Endothelial cell of umbilical vein (primary cell): Measurements from ENCODE around the gene KANK4.

Experiments
- CTCF ChIP-seq, 2 donors: IDR thresholded peaks; 1 replicate in 1 of 2; 2 replicates in 1 of 2; pipeline ENCODE4 v1.5.1; 2011; ENCODE audit warnings: low read length in 2 of 2, mild to moderate bottlenecking in 2 of 2, moderate library complexity in 2 of 2, control low read depth in 1 of 2, inconsistent platforms in 1 of 2, low read depth in 1 of 2; ENCODE audit not compliant: insufficient read depth in 1 of 2; ENCODE audit errors: extremely low read depth in 1 of 2
- EZH2 ChIP-seq: IDR thresholded peaks from 2 replicates; pipeline ENCODE4 v1.6.1; 2012; ENCODE audit warnings: borderline replicate concordance, low read depth, mild to moderate bottlenecking, moderate library complexity, low read length, inconsistent platforms; ENCODE audit not compliant: severe bottlenecking
- FOS ChIP-seq: IDR thresholded peaks from 2 replicates; pipeline ENCODE4 v1.6.1; 2011; ENCODE audit warnings: mild to moderate bottlenecking, low read length, moderate library complexity, borderline replicate concordance; ENCODE audit not compliant: insufficient read depth
- JUN ChIP-seq: IDR thresholded peaks from 2 replicates; pipeline ENCODE4 v1.6.1; 2011; ENCODE audit warnings: borderline replicate concordance, low read depth; ENCODE audit not compliant: insufficient read length, insufficient read depth
- POLR2A ChIP-seq: IDR thresholded peaks from 2 replicates; pipeline ENCODE4 v1.6.1; 2012; ENCODE audit warnings: low read depth, mild to moderate bottlenecking, control low read depth, low read length
- POLR2AphosphoS5 ChIP-seq: IDR thresholded peaks from 2 replicates; pipeline ENCODE4 v1.6.1; 2012; ENCODE audit warnings: low read depth, mild to moderate bottlenecking, control low read depth, low read length, moderate library complexity; ENCODE audit not compliant: insufficient read depth

DNA sequence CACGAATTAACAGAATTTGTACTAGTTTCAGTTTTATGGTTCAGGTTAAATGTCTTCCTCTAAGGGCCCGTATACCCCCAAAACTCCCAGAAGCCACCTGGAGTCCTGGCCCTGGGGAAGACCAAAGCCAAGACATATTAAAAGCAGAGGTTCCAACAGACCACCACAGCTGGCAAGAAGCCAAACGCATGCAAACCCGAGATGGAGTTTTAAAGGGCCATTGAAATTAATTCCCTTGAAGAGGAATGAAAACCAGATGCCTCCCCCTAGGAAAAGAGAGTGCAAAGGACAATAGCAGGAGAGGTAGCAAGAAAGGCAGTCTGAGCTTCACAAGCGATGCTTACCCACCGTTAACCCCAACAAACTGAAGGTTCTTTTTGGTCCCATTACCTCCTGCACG, 48.1 kb downstream of the KANK4 start:
- TF ChIP-seq POLR2AphosphoS5 (no peak), CTCF (IDR thresholded peaks at IDR 0.05; ENCODE audit: extremely low read depth in 1 of 2, insufficient read depth in 1 of 2, low read depth in 1 of 2, low read length in 2 of 2) (no peak), POLR2A (no peak), EZH2 (no peak), FOS (no peak), JUN (no peak)
